Endothelial cell of umbilical vein (primary cell): ENCODE data around the gene SYT7. TPM values are rescaled to one million over a fixed set of nuclear protein-coding genes. Genes with fewer than 3 reads are reported as not detected.

Source experiments
- BruUV-seq: library from RNA; stranded (reverse); fragments of 400-500 nt; replicated peaks from 2 replicates; lab custom pipeline; 2021; lab: Mats Ljungman, UMichigan
- CTCF ChIA-PET: fragments of 300-600, 350-600 bp; sonication (Branson Sonifier 250); formaldehyde crosslinking; loops from one replicate; lab custom pipeline; 2021; ENCODE audit warnings: antibody characterized with exemption, inconsistent platforms; lab: Charles Lee
- POLR2A ChIA-PET: fragments of 300-600, 350-600 bp; sonication (Branson Sonifier 250); formaldehyde crosslinking; loops from one replicate; lab custom pipeline; 2021; ENCODE audit warnings: antibody characterized with exemption, inconsistent platforms; lab: Charles Lee
- DNase-seq: peaks from one replicate; pipeline ENCODE4 v3.0.0-alpha.2; 2011; ENCODE audit warnings: low read depth, low spot score
- FAIRE-seq: peaks from 2 replicates; lab custom pipeline; 2011; peaks lifted over from hg19 to GRCh38; lab: Jason Lieb, UNC
- H2AFZ ChIP-seq: 2 replicates; pipeline ENCODE4 v1.6.0; 2012; ENCODE audit warnings: low read depth, low read length, control low read depth, inconsistent platforms
- H3K27ac ChIP-seq: 2 replicates; pipeline ENCODE4 v1.5.1; 2011; ENCODE audit warnings: low read depth, mild to moderate bottlenecking, control low read depth, low read length, moderate library complexity; ENCODE audit not compliant: insufficient read depth
- H3K27me3 ChIP-seq, 2 experiments: 2 replicates each; pipeline versions ENCODE4 v1.6.0 to v1.6.1; 2011; ENCODE audit warnings: low read length in 2 of 2, mixed read lengths in 1 of 2; ENCODE audit not compliant: control insufficient read depth in 2 of 2, insufficient read depth in 2 of 2
- H3K36me3 ChIP-seq, 2 experiments: 2 replicates in 1 of 2; 3 replicates in 1 of 2; pipeline ENCODE4 v1.5.1; 2011; ENCODE audit warnings: low read length in 2 of 2, mild to moderate bottlenecking in 1 of 2, moderate library complexity in 1 of 2; ENCODE audit not compliant: control insufficient read depth in 2 of 2, insufficient read depth in 2 of 2; ENCODE audit errors: extremely low read depth in 1 of 2
- H3K4me1 ChIP-seq: 3 replicates; pipeline ENCODE4 v1.5.1; 2011; ENCODE audit warnings: mild to moderate bottlenecking, low read length; ENCODE audit not compliant: control insufficient read depth, insufficient read depth; ENCODE audit errors: extremely low read depth
- H3K4me2 ChIP-seq: 2 replicates; pipeline ENCODE4 v1.6.1; 2011; ENCODE audit warnings: low read length, control low read depth, mixed read lengths; ENCODE audit not compliant: insufficient read depth
- H3K4me3 ChIP-seq, 3 experiments: fragments of 200-600 bp in 1 of 3; sonication (generic), shearing (Covaris generic) in 1 of 3; replicated peaks in 1 of 3; 2 replicates each; pipeline ENCODE4 v1.5.1; 2011 to 2016; ENCODE audit warnings: control low read depth in 3 of 3, low read length in 3 of 3, mild to moderate bottlenecking in 2 of 3, inconsistent platforms in 1 of 3, low read depth in 1 of 3, moderate library complexity in 1 of 3; ENCODE audit not compliant: insufficient read depth in 1 of 3
- H3K79me2 ChIP-seq: 2 replicates; pipeline ENCODE4 v1.6.0; 2012; ENCODE audit warnings: low read length, inconsistent platforms; ENCODE audit not compliant: control insufficient read depth, insufficient read depth
- H3K9ac ChIP-seq: replicated peaks from 2 replicates; pipeline ENCODE3; 2011; ENCODE audit warnings: low read length, control low read depth; ENCODE audit not compliant: insufficient read depth; ENCODE audit errors: extremely low read depth
- H3K9me1 ChIP-seq: replicated peaks from 3 replicates; pipeline ENCODE4 v1.6.0; 2011; ENCODE audit warnings: mild to moderate bottlenecking, low read length; ENCODE audit not compliant: control insufficient read depth, insufficient read depth; ENCODE audit errors: extremely low read depth
- H3K9me3 ChIP-seq: replicated peaks from 2 replicates; pipeline ENCODE4 v1.5.1; 2012; ENCODE audit warnings: low read length, inconsistent platforms; ENCODE audit not compliant: control insufficient read depth, insufficient read depth
- H4K20me1 ChIP-seq: replicated peaks from 2 replicates; pipeline ENCODE3; 2011; ENCODE audit warnings: mild to moderate bottlenecking, low read length; ENCODE audit not compliant: control insufficient read depth, insufficient read depth; ENCODE audit errors: extremely low read depth
- CTCF ChIP-seq, 2 donors: IDR thresholded peaks; 1 replicate in 1 of 2; 2 replicates in 1 of 2; pipeline ENCODE4 v1.5.1; 2011; ENCODE audit warnings: low read length in 2 of 2, mild to moderate bottlenecking in 2 of 2, moderate library complexity in 2 of 2, control low read depth in 1 of 2, inconsistent platforms in 1 of 2, low read depth in 1 of 2; ENCODE audit not compliant: insufficient read depth in 1 of 2; ENCODE audit errors: extremely low read depth in 1 of 2
- EZH2 ChIP-seq: IDR thresholded peaks from 2 replicates; pipeline ENCODE4 v1.6.1; 2012; ENCODE audit warnings: borderline replicate concordance, low read depth, mild to moderate bottlenecking, moderate library complexity, low read length, inconsistent platforms; ENCODE audit not compliant: severe bottlenecking
- FOS ChIP-seq: IDR thresholded peaks from 2 replicates; pipeline ENCODE4 v1.6.1; 2011; ENCODE audit warnings: mild to moderate bottlenecking, low read length, moderate library complexity, borderline replicate concordance; ENCODE audit not compliant: insufficient read depth
- GATA2 ChIP-seq: IDR thresholded peaks from 2 replicates; pipeline ENCODE4 v1.7.0; 2011; ENCODE audit warnings: low read depth, mild to moderate bottlenecking, moderate library complexity, mixed read lengths, low read length; ENCODE audit not compliant: insufficient read length, insufficient read depth
- JUN ChIP-seq: IDR thresholded peaks from 2 replicates; pipeline ENCODE4 v1.6.1; 2011; ENCODE audit warnings: borderline replicate concordance, low read depth; ENCODE audit not compliant: insufficient read length, insufficient read depth
- MYC ChIP-seq: IDR thresholded peaks from one replicate; pipeline ENCODE4 v1.6.1; 2011; ENCODE audit warnings: mild to moderate bottlenecking, low read depth, low read length
- POLR2A ChIP-seq: IDR thresholded peaks from 2 replicates; pipeline ENCODE4 v1.6.1; 2012; ENCODE audit warnings: low read depth, mild to moderate bottlenecking, control low read depth, low read length
- POLR2AphosphoS5 ChIP-seq: IDR thresholded peaks from 2 replicates; pipeline ENCODE4 v1.6.1; 2012; ENCODE audit warnings: low read depth, mild to moderate bottlenecking, control low read depth, low read length, moderate library complexity; ENCODE audit not compliant: insufficient read depth
- dilution Hi-C: fragments of 300-500 bp; cut with MboI; formaldehyde crosslinking; loops from one replicate; pipeline ENCODE4 v1.15.0; 2019; ENCODE audit warnings: low sequenced_read_pairs; ENCODE audit not compliant: extremely low pct_ligation_motif_present
- intact Hi-C: fragments of 100-400 bp; cut with micrococcal nuclease; formaldehyde crosslinking; loops from one replicate; pipeline ENCODE4 v1.10.0; 2022
- polyA plus RNA-seq, 4 experiments: library from polyadenylated mRNA; depleted of rRNA in 3 of 4; stranded (reverse) in 3 of 4; unstranded in 1 of 4; fragments of >200 nt; gene quantifications; 2 replicates each; pipeline versions ENCODE4 v1.2.1 to v1.2.3, GENCODE V29; 2011 to 2012; ENCODE audit warnings: missing spikeins in 1 of 4
- total RNA-seq: library from RNA; stranded (reverse); gene quantifications from 2 replicates; pipeline ENCODE4 v1.2.3, GENCODE V29; 2021
- TF ChIP-seq, protein P1 (sequence below): IDR thresholded peaks from 2 replicates; pipeline ENCODE4 v1.6.1; 2011; ENCODE audit not compliant: insufficient read depth, insufficient read length

SYT7 gene
- total and polyA plus RNA-seq, 2 donors (not counting 3 experiments of a cell fraction or from before 2014, with no cell fraction given) = 0.08 to 0.55 TPM

GRCh38 chr11:61472282-61472681 lies 108.6 kb downstream of the SYT7 start:
- Histone ChIP-seq H3K27ac (no peak overlapping the region), H4K20me1 (no peaks in the 10 kb centered on the region), H3K36me3 (peaks cover 0 to 6% of the 10 kb centered on the region in 2 experiments), H3K4me2 (no peak overlapping the region), H3K79me2 (no peaks in the 10 kb centered on the region), H3K27me3 (no peaks in the 10 kb centered on the region), H3K9ac (no peak overlapping the region), H3K9me3 (no peaks in the 10 kb centered on the region), H3K4me1 (no peaks in the 10 kb centered on the region), H2AFZ (no peak overlapping the region), H3K4me3 (no peak overlapping the region), H3K9me1 (no peaks in the 10 kb centered on the region)
- CTCF ChIA-PET = interaction anchor here (1.8 to 11.5 kb wide), 3 partner anchors 10 to 46 kb away, joined by 5 to 221 read pairs (median 13); no protein-coding TSS in a partner anchor
- dilution Hi-C loops = no loop called here
- TF ChIP-seq JUN (no peak), CTCF (IDR thresholded peaks at IDR 0.05; ENCODE audit: extremely low read depth in 1 of 2, insufficient read depth in 1 of 2, low read depth in 1 of 2, low read length in 2 of 2) (no peak), EZH2 (no peak), POLR2AphosphoS5 (no peak), FOS (no peak), MYC (no peak), GATA2 (no peak), POLR2A (no peak)
- TF ChIP-seq, protein P1, sequence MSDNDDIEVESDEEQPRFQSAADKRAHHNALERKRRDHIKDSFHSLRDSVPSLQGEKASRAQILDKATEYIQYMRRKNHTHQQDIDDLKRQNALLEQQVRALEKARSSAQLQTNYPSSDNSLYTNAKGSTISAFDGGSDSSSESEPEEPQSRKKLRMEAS = no peak
- intact Hi-C loops = no loop called here
- POLR2A ChIA-PET = no interaction called here
- FAIRE-seq = no peak
- no peak for DNase-seq
- BruUV-seq = no TSS peak
